Mucosa of stomach (tissue), 1 donor: ENCODE data around the gene SLC10A3.
A peak's percentile ranks its signal among the peaks of the same experiment; 100 is the strongest.

ENCODE experiments used
- H3K27me3 ChIP-seq: one replicate; pipeline ENCODE4 v1.7.0; 2013; ENCODE audit warnings: mild to moderate bottlenecking, low read length; ENCODE audit not compliant: control insufficient read depth, insufficient read depth
- H3K36me3 ChIP-seq: one replicate; pipeline ENCODE4 v1.7.0; 2013; ENCODE audit warnings: low read length; ENCODE audit not compliant: control insufficient read depth, insufficient read depth
- H3K4me1 ChIP-seq: one replicate; pipeline ENCODE4 v1.7.0; 2013; ENCODE audit warnings: mild to moderate bottlenecking, low read length; ENCODE audit not compliant: control insufficient read depth, insufficient read depth
- H3K4me3 ChIP-seq: one replicate; pipeline ENCODE4 v1.7.0; 2013; ENCODE audit warnings: low read length
- H3K9ac ChIP-seq: one replicate; pipeline ENCODE4 v1.7.0; 2013; ENCODE audit warnings: mild to moderate bottlenecking, low read length, moderate library complexity
- H3K9me3 ChIP-seq: one replicate; pipeline ENCODE4 v1.7.0; 2013; ENCODE audit warnings: mild to moderate bottlenecking, low read length, moderate library complexity; ENCODE audit not compliant: control insufficient read depth
- donor health status: Pancreatic carcinoma.

SLC10A3 gene

GRCh38 chrX:154487518-154488290, 2.7 kb downstream of the SLC10A3 start:
- no peaks in the 10 kb centered on the region for H3K9me3 ChIP-seq
- H3K4me1 ChIP-seq: peaks cover 24% of the 10 kb centered on the region
- no peaks in the 10 kb centered on the region for H3K36me3 ChIP-seq
- no peaks in the 10 kb centered on the region for H3K27me3 ChIP-seq
- no peak overlapping the region for H3K9ac ChIP-seq
- H3K4me3 ChIP-seq: no peak overlapping the region

- peaks cover 24% of the 10 kb centered on the region for H3K4me1 ChIP-seq
- H3K4me3 ChIP-seq: peak within 1 kb of the TSS; percentile 36
- H3K9ac ChIP-seq: peak within 1 kb of the TSS; percentile 59
Observed at GRCh38 chrX:154486396-154487207, 3.8 kb downstream of the SLC10A3 start, which contains the start of gene UBL4A. TSS of gene UBL4A (minus strand) at chrX:154486615. CDS start at chrX:154486584, 31 bp downstream.

GRCh38 chrX:154486052-154486395, 4.4 kb downstream of the SLC10A3 start:
- Histone ChIP-seq H3K9me3 (no peaks in the 10 kb centered on the region), H3K36me3 (no peaks in the 10 kb centered on the region), H3K9ac (peak overlapping the region; percentile 59), H3K4me1 (peaks cover 24% of the 10 kb centered on the region), H3K27me3 (no peaks in the 10 kb centered on the region), H3K4me3 (peak overlapping the region; percentile 36)

More at GRCh38 chrX:154486396-154487207, 3.8 kb downstream of the SLC10A3 start, which contains the start of gene UBL4A:
- no peaks in the 10 kb centered on the region for H3K9me3 ChIP-seq
- no peaks in the 10 kb centered on the region for H3K27me3 ChIP-seq
- no peaks in the 10 kb centered on the region for H3K36me3 ChIP-seq

- Histone ChIP-seq H3K4me3 (peak overlapping the region; percentile 36), H3K9ac (peak overlapping the region; percentile 59), H3K4me1 (peaks cover 24% of the 10 kb centered on the region), H3K9me3 (no peaks in the 10 kb centered on the region), H3K27me3 (no peaks in the 10 kb centered on the region), H3K36me3 (no peaks in the 10 kb centered on the region)
Observed at GRCh38 chrX:154485150-154486051, 5.0 kb downstream of the SLC10A3 start.

GRCh38 chrX:154484255-154485149, 5.9 kb downstream of the SLC10A3 start:
- Histone ChIP-seq H3K27me3 (no peaks in the 10 kb centered on the region), H3K9ac (no peak overlapping the region), H3K9me3 (no peaks in the 10 kb centered on the region), H3K36me3 (no peaks in the 10 kb centered on the region), H3K4me1 (peaks cover 25% of the 10 kb centered on the region), H3K4me3 (no peak overlapping the region)

- H3K4me1 ChIP-seq: peaks cover 23% of the 10 kb centered on the region
- no peak overlapping the region for H3K4me3 ChIP-seq
- no peaks in the 10 kb centered on the region for H3K27me3 ChIP-seq
- H3K9me3 ChIP-seq: no peaks in the 10 kb centered on the region
- no peak overlapping the region for H3K9ac ChIP-seq
- no peaks in the 10 kb centered on the region for H3K36me3 ChIP-seq
Observed at GRCh38 chrX:154483325-154483724, 7.1 kb downstream of the SLC10A3 start.

GRCh38 chrX:154482786-154483185, 7.6 kb downstream of the SLC10A3 start:
- Histone ChIP-seq H3K4me1 (peaks cover 25% of the 10 kb centered on the region), H3K27me3 (no peaks in the 10 kb centered on the region), H3K9me3 (no peaks in the 10 kb centered on the region), H3K9ac (no peak overlapping the region), H3K4me3 (no peak overlapping the region), H3K36me3 (no peaks in the 10 kb centered on the region)

GRCh38 chrX:154481911-154482601, 8.4 kb downstream of the SLC10A3 start:
- Histone ChIP-seq H3K36me3 (no peaks in the 10 kb centered on the region), H3K4me3 (no peak overlapping the region), H3K4me1 (peaks cover 25% of the 10 kb centered on the region), H3K27me3 (no peaks in the 10 kb centered on the region), H3K9ac (no peak overlapping the region), H3K9me3 (no peaks in the 10 kb centered on the region)

- Histone ChIP-seq H3K36me3 (no peaks in the 10 kb centered on the region), H3K4me3 (no peak overlapping the region), H3K9ac (no peak overlapping the region), H3K9me3 (no peaks in the 10 kb centered on the region), H3K27me3 (no peaks in the 10 kb centered on the region), H3K4me1 (peaks cover 25% of the 10 kb centered on the region)
Observed at GRCh38 chrX:154481195-154481594, 9.2 kb downstream of the SLC10A3 start.

GRCh38 chrX:154478728-154479622, 11.5 kb downstream of the SLC10A3 start, which contains the start of gene LAGE3:
TSS of gene LAGE3 (minus strand) at chrX:154479281. CDS start at chrX:154478915, 366 bp downstream.
- H3K36me3 ChIP-seq: no peaks in the 10 kb centered on the region
- peaks cover 7% of the 10 kb centered on the region for H3K4me1 ChIP-seq
- no peaks in the 10 kb centered on the region for H3K9me3 ChIP-seq
- no peaks in the 10 kb centered on the region for H3K27me3 ChIP-seq
- peak within 1 kb of the TSS; percentile 36 for H3K4me3 ChIP-seq
- peak within 1 kb of the TSS; percentile 37 for H3K9ac ChIP-seq
